ENCODE data around the gene PRODH2. TPM values are rescaled to one million over a fixed set of nuclear protein-coding genes. Genes with fewer than 3 reads are reported as not detected.

PRODH2 gene
- total RNA-seq, 4 donors from 2014 or later = not detected

DNA sequence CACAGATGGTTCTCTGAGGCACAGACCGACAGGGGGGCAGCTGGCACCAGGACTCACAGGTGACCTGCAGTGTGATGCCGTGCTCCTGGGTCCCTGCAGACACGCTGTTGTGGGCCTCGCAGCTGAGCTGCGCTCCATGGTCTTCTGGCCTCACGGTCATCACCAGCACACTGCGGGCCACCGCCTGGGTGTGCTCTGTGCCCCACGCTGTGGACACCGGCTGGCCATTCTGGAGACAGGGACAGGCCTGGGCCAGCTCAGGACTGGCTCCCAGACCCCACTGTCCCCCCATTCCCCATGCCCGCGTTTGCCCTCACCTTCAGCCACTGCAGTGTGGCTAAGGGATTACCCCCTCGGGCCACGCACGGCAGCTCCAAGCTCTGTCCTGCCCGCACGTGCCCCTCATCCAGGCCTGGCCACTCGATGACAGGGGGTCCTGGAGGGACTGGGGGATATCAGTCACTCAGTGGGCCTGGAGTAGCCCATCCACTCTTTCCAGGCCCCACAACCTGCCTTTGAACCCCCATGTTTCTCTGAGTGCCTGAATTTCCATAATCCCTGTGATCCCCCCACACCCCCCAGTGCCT is 36.4 kb upstream of the PRODH2 start:
- H3K4me3 ChIP-seq (ENCODE audit: low read depth, poor library complexity, severe bottlenecking) = no peak overlapping the region
- WGBS, 2 donors = 88 to 89% methylated on average over 15 to 16 of the region's 18 CpGs
- no peak for DNase-seq (ENCODE audit: low spot score in 2 of 2)
- intact Hi-C loops (cut with DNase I; ENCODE audit: low total_unique reads) = no loop called here
- TF ChIP-seq POLR2A (IDR thresholded peaks at IDR 0.05) = no peak
- TF ChIP-seq, protein P1, sequence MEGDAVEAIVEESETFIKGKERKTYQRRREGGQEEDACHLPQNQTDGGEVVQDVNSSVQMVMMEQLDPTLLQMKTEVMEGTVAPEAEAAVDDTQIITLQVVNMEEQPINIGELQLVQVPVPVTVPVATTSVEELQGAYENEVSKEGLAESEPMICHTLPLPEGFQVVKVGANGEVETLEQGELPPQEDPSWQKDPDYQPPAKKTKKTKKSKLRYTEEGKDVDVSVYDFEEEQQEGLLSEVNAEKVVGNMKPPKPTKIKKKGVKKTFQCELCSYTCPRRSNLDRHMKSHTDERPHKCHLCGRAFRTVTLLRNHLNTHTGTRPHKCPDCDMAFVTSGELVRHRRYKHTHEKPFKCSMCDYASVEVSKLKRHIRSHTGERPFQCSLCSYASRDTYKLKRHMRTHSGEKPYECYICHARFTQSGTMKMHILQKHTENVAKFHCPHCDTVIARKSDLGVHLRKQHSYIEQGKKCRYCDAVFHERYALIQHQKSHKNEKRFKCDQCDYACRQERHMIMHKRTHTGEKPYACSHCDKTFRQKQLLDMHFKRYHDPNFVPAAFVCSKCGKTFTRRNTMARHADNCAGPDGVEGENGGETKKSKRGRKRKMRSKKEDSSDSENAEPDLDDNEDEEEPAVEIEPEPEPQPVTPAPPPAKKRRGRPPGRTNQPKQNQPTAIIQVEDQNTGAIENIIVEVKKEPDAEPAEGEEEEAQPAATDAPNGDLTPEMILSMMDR (IDR thresholded peaks at IDR 0.05) = no peak

DNA sequence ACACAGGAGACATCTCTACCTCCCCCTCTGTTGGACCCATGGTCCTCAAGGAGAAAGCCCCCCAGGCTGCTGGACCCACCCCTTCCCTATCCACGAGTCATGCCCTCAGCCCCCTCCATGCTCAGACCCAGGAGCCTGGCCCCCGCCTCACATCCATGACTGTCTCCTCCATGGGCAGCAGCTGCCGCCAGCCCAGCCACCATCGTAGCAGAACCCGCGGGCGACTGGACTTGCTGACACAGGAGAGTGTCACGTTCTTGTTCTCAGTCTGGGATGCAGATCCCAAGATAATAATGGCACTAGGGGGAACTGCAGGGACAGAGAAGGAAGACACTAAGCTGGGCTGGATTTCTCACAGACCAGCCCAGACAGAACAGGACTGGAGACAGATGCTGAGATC is 35.8 kb upstream of the PRODH2 start:
- TF ChIP-seq, protein P1 (IDR thresholded peaks at IDR 0.05) = no peak
- TF ChIP-seq POLR2A (IDR thresholded peaks at IDR 0.05) = no peak
- no peak overlapping the region for H3K4me3 ChIP-seq (ENCODE audit: low read depth, poor library complexity, severe bottlenecking)
- intact Hi-C loops (cut with DNase I; ENCODE audit: low total_unique reads) = no loop called here
- DNase-seq (ENCODE audit: low spot score in 2 of 2) = no peak
- 78 to 87% methylated on average over 8 of the region's 8 CpGs for WGBS, 2 donors

DNA sequence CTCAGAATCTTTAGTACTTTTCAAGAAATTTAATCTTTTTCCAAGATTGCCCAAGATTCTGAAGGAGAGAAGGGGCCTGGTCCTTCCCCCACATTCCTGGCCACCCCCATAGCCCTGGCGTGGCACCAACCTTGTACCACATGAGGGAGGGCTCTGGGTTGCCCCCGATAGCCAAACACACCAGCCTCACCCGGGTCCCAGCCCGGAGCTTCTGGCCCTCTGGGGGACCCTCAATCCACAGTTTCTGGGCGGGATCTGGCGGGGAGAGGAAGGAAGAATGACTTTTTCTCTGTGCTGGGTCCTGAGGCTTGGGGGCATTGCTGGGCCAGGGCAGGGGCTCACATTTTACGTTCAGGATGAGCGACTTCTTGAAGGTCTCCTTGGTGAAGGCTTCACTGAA is 35.3 kb upstream of the PRODH2 start:
- intact Hi-C loops (cut with DNase I; ENCODE audit: low total_unique reads) = no loop called here
- 76 to 83% methylated on average over 8 of the region's 8 CpGs for WGBS, 2 donors

DNA sequence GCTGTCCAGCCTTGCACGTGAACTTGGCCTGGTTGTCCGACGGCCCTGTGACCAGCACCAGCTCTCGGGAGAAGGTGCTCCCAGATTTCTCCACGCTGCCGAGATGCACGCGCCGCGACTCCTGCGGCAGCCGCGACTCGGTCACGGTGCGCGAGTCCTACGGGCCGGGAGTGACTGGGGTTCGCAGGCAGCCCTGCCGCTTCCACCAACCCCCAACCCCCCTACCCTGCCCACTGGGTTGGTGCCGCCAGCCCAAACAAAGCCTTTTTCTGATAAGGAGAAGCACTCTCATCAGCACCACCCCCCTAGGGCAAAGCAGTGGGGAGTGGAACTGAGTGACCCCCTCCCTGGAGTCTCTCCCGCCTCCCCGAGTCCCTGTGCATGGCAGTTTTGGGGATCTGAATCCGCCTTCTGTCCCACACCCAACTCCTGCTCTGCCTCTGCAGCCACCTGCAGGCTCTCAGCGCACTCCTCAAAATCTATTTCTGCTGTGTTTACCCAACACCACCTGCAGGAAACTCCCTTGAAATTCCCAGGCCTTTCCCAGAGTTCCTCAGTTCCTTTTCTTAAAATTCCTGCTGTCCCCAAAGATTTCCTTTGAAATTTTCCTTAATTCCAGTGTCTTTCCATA is 33.5 kb upstream of the PRODH2 start:
- TF ChIP-seq POLR2A (IDR thresholded peaks at IDR 0.05) = no peak
- TF ChIP-seq, protein P1 (IDR thresholded peaks at IDR 0.05) = no peak
- 2 to 5% methylated on average over 15 to 22 of the region's 26 CpGs for WGBS, 2 donors
- H3K4me3 ChIP-seq (ENCODE audit: low read depth, poor library complexity, severe bottlenecking) = no peak overlapping the region
- intact Hi-C loops (cut with DNase I; ENCODE audit: low total_unique reads) = no loop called here
- no peak for DNase-seq (ENCODE audit: low spot score in 2 of 2)

More for the DNA sequence above, 35.3 kb upstream of the PRODH2 start:
- no peak overlapping the region for H3K4me3 ChIP-seq (ENCODE audit: low read depth, poor library complexity, severe bottlenecking)
- no peak for TF ChIP-seq POLR2A (IDR thresholded peaks at IDR 0.05)
- TF ChIP-seq, protein P1 (IDR thresholded peaks at IDR 0.05) = no peak
- DNase-seq (ENCODE audit: low spot score in 2 of 2) = no peak

DNA sequence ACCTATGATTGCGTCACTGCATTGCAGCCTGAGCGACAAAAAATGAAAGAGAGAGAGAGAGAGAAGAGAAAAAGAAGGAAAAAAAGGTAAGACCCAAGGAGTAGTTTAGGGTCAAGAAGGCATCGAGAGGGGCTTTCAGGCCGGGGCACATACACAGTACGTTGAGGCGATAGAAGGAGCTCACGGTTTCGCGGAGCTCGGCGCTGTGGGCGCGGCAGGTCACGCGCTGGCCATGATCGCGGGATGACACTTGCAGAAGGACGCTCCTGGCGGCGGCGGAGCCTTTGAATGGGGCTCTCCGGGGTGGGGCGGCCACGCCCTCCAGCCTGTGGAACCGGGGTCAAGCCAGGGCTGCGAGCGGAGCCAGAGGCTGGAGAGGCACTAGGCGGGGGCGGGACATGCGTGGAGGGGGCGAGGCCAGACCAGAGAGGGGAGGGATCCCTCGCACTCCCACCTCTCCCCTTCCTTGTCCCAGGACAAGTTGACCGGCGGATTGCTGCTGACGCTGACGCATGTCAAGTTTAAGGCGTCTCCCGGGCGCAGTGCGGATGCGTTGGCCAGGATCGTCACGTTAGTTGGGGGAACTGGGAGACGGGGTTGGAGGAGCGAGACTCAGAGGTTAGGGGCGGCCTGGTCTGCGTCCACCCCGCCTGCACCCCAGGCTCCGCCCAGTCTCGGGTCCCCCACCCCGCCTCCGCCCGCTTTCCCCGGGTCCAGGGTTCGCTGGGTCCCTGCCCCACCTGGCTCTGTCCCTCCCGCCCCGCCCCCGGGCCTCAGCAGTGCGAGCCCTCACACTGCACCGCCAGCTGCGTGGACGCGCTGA is 32.8 kb upstream of the PRODH2 start:
- 5 to 8% methylated on average over 37 to 50 of the region's 63 CpGs for WGBS, 2 donors
- no peak for TF ChIP-seq POLR2A (IDR thresholded peaks at IDR 0.05)
- TF ChIP-seq, protein P1 (IDR thresholded peaks at IDR 0.05) = no peak
- intact Hi-C loops (cut with DNase I; ENCODE audit: low total_unique reads) = no loop called here
- H3K4me3 ChIP-seq (ENCODE audit: low read depth, poor library complexity, severe bottlenecking) = no peak overlapping the region
- DNase-seq (ENCODE audit: low spot score in 2 of 2) = no peak
